Measurements from ENCODE around the gene DYNC1H1.

DNA sequence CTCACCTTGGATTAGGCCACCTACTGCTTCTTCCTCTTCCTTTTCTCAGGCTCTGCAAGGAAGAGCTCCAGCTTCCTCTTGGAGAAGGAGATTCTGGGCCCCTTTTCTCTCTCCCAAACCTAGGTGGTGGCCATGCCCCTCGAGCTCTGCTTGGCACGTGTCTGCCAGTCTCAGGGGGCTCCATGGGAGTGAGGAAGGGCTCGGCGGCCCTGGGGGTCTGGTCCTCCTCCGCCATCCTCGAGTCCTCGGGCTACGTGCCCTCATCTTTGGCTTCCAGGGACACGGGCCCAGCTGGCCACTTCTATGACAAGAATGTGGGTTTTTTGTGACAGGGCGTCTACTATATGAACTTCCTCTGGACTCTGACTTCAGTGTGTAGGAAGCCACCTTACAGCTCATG is 88.1 kb downstream of the DYNC1H1 start:
- no peak for TF ChIP-seq CTCF (IDR thresholded peaks at IDR 0.05; ENCODE audit: low read depth, low read length, poor library complexity, severe bottlenecking)
- TF ChIP-seq EZH2phosphoT487 (IDR thresholded peaks at IDR 0.05; ENCODE audit: borderline replicate concordance, low read length), result no peak
